T-helper 9 cell (primary cell): ENCODE data around the gene HSPA12A.

Experiments
- DNase-seq: peaks from one replicate; pipeline ENCODE4 v3.0.0-alpha.2; 2020

The HSPA12A gene

GRCh38 chr10:116741391-116742351, 695 bp downstream of the HSPA12A start:
- DNase-seq: no peak

DNA sequence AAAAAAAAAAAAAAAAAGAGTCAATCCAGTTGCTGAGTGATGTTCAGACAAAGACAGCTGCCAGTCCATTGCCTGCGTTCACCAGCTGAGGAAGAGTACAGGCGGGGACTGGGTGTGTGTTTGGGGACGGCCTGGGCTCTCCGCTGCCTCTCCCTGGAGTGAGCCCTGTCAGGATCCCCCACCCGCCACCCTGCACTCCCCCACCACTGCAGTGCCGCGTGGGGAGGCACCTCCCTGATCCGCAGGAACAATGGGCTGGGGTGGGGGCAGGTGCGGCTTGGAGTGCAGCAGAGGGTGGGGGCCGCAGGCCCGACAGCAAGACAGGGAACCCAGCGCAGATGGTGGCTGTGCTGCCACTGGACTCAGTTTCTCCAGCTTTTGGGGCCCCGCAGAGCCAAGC, 1.4 kb downstream of the HSPA12A start:
- no peak for DNase-seq

DNA sequence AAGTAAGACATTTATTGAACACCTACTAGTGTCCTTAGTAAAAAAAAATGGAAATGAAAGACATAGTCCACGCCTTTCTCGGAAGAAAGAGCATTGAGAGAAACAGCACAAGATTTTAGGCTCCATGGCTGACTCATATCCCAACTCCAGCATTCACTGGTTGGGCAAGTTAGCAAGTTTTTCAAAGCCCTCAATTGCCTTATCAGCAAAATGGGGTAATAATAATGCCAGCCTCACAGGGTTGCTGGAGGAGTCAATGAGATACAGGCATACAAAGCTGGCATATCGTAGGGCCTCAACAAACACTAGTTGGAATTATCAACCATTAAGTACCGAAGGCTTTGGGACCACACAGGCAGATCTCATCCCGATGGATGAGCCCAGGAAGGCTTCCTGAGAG, 4.0 kb downstream of the HSPA12A start:
- DNase-seq: no peak

GRCh38 chr10:116737627-116738327, 4.6 kb downstream of the HSPA12A start:
- DNase-seq: no peak

GRCh38 chr10:116733566-116733965, 8.8 kb downstream of the HSPA12A start:
- no peak for DNase-seq

GRCh38 chr10:116732573-116732972, 9.8 kb downstream of the HSPA12A start:
- no peak for DNase-seq

GRCh38 chr10:116730464-116731260, 11.7 kb downstream of the HSPA12A start:
- DNase-seq: no peak

DNA sequence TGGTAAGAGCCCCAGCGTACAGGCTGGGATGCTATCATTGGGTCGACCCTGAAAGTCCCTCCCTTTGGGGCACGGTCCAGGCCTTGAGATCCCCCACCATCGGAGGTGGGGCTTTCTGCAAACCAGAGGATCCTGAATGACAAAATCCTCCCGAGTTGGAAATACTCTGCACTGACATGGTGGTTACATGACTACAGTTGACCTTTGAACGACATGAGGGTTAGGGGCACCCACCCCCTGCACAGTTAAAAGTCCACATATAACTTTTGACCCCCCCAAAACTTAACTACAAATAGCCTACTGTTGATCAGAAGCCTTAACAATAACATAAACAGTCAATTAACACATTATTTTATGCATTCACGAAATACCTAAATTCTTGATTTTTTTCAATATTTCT, 13.1 kb downstream of the HSPA12A start:
- DNase-seq: no peak

DNA sequence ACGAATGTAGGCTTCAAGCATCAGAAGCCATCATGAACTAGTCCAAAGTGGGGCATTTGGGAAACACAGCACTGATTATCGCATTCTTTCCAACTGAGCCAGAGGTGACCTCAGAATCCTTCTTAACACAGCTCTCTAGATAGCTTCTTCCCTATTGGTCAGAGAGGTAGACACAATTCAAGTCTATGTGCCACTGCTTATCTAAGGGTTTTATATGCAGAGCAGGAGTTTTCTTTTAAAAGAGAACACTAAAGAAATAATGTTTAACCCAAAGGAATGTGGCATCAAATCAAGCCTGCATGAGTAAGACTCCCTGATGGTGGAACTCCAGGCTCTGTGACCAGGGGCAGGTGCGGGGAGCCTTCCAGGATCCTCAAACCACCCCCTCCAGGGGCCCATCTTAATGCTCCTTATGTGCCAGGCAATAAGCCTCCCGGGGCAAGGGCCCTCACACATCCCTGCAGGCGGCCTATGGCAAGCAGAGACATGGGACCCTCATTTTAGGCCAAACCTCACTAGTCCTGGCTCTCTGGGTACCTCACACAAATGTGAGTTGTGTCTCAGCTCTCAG, 13.8 kb downstream of the HSPA12A start:
- DNase-seq: no peak

GRCh38 chr10:116723428-116724281, 18.7 kb downstream of the HSPA12A start:
- DNase-seq: peak; percentile 37

DNA sequence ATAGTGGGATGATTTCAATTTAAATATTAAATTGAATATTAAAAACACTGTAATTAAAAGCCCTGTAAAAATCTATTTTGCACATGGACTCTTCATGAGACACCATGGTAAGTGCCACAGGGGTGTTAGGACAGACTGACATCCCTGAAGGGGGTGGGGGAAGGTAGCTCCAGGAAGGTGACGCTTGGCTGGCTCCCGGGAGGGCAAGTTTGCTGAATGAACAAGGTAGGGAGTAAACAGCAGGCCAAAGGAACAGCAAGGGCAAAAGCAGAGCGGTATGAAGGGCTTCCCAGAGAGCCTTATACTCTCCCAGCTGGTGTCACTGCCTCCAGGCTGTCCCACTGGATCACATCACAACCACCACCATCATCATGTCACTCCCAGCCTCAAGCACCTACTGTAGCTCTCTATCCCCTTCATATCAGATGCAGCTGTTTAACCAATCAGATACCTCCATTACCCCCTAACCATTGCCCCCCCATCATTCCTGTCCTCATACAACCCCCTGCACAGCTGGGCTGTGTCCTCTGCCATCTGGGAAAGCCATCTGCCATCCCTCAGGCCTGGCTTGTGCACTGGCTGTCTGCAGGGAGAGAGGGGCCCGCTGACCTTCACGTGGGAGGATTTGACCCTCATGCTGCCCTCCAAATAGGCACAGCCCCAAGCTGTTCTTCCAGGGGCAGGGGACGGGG, 19.5 kb downstream of the HSPA12A start:
- no peak for DNase-seq

DNA sequence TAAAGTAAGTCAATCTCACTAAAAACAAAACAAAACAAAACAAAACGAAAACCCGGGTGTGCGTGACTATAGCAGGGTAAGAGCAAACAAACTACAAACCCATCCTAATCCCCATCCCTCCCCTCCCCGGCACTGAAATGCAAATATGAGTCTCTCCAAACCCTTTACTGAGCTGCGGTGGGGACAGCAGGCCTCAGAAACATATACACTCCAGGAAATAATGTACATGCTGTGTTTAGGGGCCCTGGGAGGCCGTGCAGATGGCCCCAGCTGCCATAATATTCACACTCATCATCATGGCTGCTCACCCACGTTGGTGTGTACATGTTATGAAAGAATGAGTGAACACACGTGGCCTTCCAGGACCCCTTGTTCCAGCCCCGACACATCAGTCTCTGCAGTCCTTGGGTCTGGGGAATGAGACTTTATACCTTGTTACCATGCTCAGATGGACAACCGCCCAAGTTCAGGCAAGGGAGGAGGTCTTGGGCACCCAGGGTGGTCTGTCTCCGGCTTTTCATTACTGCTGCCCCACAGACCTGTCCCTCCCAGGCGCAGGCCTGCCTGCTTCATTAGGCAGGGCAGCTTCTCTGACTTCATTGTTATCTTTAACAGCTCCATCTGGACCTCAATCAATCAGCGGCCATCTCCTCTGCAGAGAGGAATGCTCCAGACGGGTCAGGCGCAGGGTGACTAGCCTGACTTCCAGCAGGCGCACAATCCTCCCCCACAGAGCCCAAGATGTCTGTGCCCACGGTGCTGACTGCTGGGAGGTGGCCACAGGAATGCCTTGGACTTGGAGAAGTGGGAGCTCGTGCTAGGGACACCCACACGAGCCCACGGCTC, 20.6 kb downstream of the HSPA12A start:
- DNase-seq: no peak

DNA sequence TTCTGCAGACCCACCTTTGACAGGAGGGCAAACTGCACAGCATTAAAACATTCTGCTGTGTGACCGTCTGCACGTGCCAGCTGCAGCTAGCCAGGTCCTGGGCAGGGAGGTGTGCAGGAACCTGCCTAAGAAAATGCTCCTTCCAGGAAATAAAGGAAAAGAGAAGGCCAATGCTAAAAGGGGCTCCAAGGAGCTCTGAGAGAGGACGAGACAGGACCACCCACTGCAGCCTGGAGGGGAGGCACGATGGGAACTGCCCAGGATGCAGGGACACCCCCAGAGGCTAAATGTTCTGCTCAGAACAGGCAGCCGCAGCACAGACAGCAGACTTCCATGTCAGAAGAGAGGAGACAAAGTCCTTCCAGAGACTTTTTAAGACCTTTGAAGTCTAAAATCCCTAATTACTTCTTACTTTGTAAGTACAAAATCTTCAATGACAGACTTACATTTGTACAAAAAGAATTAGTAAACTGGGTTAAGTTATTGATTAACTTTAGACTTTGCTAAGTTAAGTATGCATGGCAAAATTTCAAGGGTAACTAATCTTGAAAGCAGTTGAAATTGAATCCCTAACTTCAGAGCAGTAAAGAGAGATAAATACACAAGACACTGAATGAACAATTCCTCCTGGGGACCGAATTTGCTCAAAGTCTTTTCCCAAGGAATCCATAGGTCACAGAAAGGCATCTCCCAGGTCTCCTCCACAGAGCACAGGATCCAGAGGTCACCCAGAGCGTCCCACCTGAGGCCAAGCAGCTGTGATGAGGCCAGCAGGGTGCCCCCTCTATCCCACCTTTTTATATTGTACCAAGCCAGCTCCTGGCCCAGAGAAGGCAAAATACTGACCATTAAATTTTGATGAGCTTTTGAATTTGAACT, 21.5 kb downstream of the HSPA12A start:
- no peak for DNase-seq

GRCh38 chr10:116720241-116720643, 22.1 kb downstream of the HSPA12A start:
- no peak for DNase-seq

DNA sequence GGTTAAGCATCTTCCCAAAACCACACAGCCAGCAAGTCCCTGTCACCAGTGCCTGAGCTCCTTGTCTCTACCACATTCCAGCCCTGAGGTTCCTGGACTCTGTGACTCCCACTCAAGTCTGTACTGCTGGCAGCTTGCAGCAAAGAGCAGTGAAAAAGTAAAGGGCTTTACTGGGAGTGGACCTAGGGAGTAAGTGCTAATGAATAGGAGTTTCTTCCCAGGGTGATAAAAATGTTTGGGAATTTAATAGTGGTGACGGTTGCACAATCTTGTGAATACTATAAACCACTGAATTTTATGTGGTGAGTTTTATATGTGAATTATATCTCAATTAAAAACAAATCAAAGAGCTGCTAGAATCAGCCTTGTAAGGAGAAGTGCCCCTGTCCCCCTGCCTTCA, 22.6 kb downstream of the HSPA12A start:
- no peak for DNase-seq

- no peak for DNase-seq
Measured at GRCh38 chr10:116718058-116718457, 24.3 kb downstream of the HSPA12A start.

DNA sequence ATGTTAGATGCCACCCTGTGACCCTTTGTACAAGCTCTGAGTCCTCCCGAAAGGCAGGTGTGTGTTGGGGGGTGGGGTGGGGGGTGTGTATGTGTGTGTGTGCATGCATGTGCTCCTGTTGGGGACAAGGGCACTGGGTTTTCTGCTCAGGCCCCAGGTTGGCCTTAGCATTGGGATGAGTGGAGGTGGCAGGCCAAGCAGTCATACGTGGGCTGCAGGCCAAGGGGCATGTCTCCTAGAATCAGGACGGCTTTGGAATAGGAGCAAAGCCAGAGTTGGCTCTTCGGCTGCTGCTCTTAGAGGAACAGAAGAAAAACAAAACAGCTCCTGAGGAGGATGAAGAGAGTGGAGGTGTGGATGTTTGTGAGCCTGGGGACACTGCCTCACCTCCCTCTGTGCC, 26.0 kb downstream of the HSPA12A start:
- DNase-seq: no peak

- DNase-seq: no peak
Measured at GRCh38 chr10:116715839-116716377, 26.5 kb downstream of the HSPA12A start.

- no peak for DNase-seq
Measured at GRCh38 chr10:116715341-116715740, 27.0 kb downstream of the HSPA12A start.
